GM12892 (cell line): ENCODE data around the gene SWAP70.

Source experiments
- DNase-seq: peaks from one replicate; pipeline ENCODE4 v3.0.0; 2011; ENCODE audit not compliant: insufficient read length
- FAIRE-seq: peaks from 2 replicates; lab custom pipeline; 2011; peaks lifted over from hg19 to GRCh38; lab: Jason Lieb, UNC
- POLR2A ChIP-seq: IDR thresholded peaks from 2 replicates; pipeline ENCODE4 v1.6.1; 2011; ENCODE audit warnings: low read depth, low read length, control low read depth
- POLR2AphosphoS5 ChIP-seq: IDR thresholded peaks from 2 replicates; pipeline ENCODE4 v1.6.1; 2011; ENCODE audit warnings: low read depth, low read length, control low read depth
- TAF1 ChIP-seq: IDR thresholded peaks from 2 replicates; pipeline ENCODE4 v1.6.1; 2011; ENCODE audit warnings: low read depth, mild to moderate bottlenecking, control low read depth, low read length, borderline replicate concordance

Gene SWAP70

DNA sequence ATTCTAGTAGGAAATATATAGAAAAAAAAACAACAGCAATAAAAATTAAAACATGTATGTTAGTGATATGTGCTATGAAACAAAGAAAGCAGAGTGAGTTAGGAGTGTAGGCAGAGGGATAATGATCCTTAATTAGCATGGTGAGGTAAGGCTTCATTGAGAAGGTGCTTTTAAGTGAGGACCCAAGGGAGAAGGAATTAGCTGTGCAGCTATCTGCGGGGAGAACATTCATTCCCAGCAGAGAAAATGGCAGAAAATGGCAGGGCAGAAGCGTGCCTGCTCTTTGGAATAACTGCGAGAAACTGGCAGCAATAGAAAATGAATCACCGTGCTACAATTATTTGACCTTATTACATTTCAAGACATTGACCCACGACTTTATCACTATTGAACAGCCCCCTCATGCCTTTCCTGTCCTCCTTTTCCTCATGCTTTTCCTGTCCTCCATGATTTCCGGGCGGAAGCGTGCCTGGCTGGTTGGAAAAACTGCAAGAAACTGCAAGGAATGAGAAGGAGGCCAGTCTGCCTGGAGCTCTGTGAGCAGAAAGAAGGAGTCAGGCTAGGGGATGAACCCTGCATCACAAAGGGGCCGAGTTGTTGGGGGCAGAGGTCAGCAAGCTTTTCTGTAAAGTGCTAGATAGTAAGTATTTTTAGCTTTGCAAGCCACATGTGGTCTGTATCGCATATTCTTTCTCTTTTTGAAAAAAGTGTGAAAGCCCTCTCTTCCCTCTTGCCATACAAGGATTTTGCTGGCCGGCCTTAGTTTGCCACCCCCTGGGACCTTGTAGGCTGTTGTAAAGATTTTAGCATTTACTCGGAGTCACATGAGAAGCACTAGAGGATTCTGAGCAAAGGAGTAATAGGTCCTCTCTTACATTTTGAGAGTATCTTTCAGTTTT is 37.1 kb upstream of the SWAP70 start:
- TF ChIP-seq TAF1 (no peak), POLR2AphosphoS5 (no peak), POLR2A (no peak)
- no peak for DNase-seq
- peak; percentile 78 for FAIRE-seq

DNA sequence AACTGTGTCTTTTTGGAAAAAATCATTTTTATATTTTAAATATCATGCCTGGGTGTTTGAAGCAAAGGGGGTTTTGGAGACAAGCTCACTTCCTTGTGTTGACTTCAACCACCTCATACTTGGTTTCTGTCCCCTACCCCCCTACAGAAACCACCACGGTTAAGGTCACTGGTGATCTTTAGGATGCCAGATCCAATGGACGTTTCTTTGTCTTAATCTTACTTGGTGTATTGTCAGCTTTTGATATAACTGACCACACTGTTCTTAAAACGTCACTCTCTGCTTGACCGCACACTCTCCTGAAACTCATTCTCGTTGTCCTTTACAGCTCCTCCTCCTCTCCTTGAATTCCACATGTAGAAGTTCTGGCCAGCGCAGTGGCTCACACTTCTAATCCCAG is 34.8 kb upstream of the SWAP70 start:
- DNase-seq (peak; percentile 36), FAIRE-seq (peak; percentile 98)
- peak; percentile 41; the same call in 1 of the 2 replicates for TF ChIP-seq POLR2A
- no peak for TF ChIP-seq TAF1
- no peak for TF ChIP-seq POLR2AphosphoS5

DNA sequence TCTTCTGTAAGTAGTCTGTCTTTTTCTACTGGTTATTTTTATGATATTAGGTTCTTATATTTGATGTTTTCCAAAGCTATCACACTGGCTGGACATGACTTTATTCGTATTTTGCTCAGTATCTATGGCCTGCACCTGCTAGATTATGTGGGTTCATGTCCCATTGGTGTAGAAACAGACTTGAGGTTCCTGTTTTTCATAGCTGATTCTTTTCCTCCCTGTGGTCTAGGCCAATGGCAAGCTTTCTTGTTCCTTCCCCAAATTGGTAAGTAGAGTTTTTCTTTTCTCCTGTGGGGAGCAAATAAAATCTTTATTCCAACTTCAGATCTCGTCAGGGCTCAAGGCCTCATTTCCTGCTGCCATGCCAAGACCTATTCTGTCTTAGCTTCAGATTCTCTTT is 30.2 kb upstream of the SWAP70 start:
- FAIRE-seq: no peak
- no peak for DNase-seq
- TF ChIP-seq TAF1 (no peak), POLR2AphosphoS5 (no peak), POLR2A (no peak)

DNA sequence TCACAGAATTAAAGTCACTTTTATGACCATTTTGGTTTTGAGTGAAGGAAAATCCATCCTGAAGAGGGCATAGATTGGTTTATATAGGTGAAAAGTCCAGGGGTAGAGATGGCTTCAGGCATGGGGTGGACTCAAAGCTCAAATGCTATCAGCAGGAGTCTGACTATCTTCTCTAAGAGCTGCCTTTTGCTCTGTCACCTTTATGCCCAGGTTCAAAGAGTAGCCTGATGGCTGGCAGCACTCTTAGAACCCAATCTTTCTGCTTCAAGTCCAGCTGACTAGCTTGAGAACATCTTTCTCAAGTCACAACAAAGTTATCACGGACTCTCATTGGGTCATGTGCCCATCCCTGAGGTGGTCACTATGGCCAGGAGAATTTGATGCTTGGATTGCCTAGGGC is 27.2 kb upstream of the SWAP70 start:
- FAIRE-seq (no peak), DNase-seq (no peak)
- no peak for TF ChIP-seq POLR2AphosphoS5

DNA sequence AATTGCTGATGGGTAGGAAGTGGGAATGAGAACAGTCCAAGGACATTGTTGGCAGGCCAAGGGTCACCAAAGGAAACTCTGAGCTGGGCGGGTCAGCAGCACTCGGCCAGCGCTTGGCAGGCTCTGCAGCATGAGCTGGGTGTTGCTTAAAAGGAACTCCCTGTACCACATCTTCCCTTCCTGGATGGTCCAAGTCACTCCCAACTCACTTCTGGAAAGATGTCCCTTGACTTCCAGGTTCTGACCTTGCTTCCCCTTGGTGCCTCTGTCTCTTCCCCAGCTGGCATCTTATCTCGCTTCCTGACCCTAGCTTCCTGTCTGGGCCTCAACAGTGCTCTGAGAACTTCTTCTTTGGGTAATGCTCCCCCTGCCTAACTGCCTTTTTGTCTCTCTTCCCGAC is 24.8 kb upstream of the SWAP70 start:
- FAIRE-seq (no peak), DNase-seq (no peak)
- TF ChIP-seq POLR2AphosphoS5 (no peak), POLR2A (no peak), TAF1 (no peak)

DNA sequence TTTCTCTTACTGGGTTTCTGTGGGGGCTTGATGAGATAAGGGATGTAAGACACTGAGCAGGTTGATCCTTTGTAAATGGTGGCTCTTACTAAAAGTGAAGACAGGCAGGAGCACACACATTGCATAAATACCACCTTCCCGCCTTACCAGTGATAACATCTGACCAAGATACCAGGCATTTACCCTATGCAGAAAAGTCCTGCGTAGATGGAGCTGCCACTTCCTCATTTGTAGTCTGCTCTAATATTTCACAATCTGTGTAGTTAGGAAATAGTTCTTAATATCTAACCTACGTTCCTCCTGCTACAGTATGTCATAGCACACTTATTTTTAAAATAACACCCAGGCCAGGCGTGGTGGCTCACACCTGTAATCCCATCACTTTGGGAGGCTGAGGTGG is 23.9 kb upstream of the SWAP70 start:
- TF ChIP-seq TAF1 (no peak), POLR2A (no peak)
- DNase-seq (no peak), FAIRE-seq (peak; percentile 67)

DNA sequence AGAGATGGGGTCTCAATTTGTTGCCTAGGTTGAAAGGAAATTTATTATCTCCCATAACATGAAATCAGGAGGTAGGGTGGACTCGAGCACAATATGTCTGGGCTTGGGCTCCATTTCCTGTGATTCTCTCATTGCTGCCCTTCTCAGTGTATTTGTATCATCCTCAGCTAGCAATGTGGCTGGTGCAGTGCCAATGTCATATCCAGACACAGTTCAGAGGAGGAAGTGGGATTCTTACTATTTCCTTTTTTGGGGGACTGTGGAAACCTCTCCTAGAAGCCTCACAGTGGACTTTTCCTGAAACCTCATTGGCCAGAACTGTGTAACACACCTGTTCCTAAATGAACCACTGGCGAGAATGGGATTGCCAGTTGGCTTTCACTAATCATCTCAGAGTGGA is 21.0 kb upstream of the SWAP70 start:
- DNase-seq (no peak), FAIRE-seq (peak; percentile 67)
- TF ChIP-seq POLR2A (no peak), TAF1 (no peak), POLR2AphosphoS5 (no peak)

DNA sequence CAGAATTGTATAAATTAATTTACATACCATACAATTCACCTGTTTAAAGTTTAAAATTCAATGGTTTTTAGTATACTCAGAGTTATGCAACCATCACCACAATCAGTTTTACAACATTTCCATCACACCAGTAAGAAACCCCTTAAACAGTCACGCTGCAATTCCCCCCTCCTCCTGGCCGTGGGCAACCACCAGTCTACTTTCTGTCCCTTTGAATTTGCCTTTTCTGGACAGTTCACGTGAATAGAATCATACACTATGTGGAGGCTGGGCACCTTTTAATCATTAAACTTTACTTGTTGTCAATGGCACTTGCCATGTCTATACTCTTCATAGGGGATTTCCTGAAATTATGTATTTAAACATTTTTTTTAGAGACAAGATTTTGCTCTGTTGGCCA is 20.1 kb upstream of the SWAP70 start:
- FAIRE-seq (peak; percentile 85), DNase-seq (no peak)
- TF ChIP-seq POLR2A (no peak), POLR2AphosphoS5 (no peak), TAF1 (no peak)

DNA sequence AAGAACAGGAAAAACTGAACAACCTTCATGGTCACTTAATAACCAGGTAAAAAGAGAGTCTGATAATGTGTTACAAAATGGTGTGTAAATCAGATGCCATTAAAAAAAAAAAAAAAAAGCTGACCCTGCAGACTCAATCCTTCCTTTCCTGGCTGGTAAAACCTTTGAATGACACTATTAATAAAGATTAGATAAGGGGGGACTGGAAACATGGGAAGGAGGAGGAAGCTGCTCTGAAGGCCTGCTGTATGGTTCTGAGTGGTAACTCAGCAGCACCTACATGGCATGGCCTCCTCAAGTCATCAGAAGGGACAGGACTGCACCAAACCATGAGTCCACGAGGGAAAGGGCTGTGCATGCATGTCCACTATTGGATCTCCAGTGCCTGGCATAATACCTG is 18.0 kb upstream of the SWAP70 start:
- TF ChIP-seq POLR2A (no peak), TAF1 (no peak), POLR2AphosphoS5 (no peak)
- no peak for DNase-seq
- peak; percentile 14 for FAIRE-seq

DNA sequence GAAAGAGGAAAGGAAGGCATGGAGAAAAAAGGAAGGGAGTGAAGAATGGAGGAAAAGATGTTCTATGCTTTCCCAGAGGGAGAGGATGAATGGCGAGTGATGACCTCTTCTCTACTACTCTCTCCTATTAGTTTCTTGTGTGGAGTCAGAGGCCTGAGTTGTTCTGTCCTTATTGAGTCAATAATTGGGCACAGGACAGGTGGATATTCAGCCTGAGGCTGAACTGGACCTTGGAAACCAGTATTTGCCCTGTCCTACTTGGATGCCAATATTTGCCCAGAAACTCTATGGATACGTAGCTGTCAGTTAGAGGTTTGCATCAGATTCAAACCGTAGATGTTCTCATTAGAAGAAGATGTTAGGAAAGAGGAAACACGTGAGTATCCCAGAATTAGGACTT is 17.6 kb upstream of the SWAP70 start:
- TF ChIP-seq TAF1 (no peak), POLR2AphosphoS5 (no peak), POLR2A (no peak)
- FAIRE-seq (peak; percentile 80), DNase-seq (no peak)

DNA sequence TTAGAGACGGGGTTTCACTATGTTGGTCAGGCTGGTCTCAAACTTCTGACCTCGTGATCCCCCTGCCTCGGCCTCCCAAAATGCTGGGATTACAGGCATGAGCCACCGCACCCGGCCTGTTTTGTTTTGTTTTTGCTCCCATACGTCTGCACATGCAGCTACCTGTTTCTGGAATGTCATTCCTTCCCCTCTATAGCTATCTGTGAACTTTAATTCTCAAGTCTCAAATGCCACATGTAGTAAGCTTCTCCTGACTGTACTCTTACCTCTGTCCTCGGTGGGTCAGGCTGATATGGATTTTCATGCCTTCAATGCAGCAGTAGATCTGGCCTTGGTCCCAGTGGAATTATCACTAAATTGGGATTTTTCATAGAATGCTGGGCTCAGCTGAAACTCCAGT is 12.4 kb upstream of the SWAP70 start:
- FAIRE-seq: no peak
- DNase-seq: no peak
- TF ChIP-seq TAF1 (no peak), POLR2AphosphoS5 (no peak), POLR2A (no peak)
